ENCODE results near the gene RTP5.
"Not testable (repeated sequence)": the region's sequence is repeated elsewhere in the genome, so short reads cannot be mapped to it uniquely, and the experiment has no call there.

The RTP5 gene

DNA sequence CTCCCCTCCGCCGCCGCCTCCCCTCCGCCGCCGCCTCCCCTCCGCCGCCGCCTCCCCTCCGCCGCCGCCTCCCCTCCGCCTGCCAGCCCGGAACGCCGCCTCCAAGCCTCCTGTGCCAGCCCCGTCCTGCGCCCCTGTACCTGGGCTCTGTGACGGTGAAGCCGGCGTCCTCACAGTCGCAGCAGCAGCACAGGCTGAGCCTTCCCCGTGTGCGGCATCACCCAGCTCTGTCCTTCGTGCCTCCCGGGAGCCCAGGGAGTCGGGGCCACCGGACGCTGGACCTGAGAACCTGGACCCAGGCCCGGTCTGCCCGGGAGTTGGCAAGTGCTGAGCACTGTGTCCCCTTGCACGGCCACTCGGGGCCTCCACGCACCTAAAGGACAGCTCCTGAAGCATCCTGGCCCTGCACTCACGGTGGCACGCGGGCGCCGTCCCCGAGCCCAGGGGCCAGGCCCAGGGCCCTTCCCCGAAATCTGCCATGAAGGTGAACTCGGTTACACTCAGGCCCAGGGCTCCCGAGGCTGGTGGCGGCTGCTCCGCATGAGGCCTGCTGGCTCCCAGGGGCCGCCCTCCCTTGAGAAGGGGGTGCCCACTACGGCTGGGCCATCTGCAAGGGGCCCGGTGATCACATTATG, 32.9 kb downstream of the RTP5 start:
- no peak for DNase-seq (ENCODE audit: low spot score)

DNA sequence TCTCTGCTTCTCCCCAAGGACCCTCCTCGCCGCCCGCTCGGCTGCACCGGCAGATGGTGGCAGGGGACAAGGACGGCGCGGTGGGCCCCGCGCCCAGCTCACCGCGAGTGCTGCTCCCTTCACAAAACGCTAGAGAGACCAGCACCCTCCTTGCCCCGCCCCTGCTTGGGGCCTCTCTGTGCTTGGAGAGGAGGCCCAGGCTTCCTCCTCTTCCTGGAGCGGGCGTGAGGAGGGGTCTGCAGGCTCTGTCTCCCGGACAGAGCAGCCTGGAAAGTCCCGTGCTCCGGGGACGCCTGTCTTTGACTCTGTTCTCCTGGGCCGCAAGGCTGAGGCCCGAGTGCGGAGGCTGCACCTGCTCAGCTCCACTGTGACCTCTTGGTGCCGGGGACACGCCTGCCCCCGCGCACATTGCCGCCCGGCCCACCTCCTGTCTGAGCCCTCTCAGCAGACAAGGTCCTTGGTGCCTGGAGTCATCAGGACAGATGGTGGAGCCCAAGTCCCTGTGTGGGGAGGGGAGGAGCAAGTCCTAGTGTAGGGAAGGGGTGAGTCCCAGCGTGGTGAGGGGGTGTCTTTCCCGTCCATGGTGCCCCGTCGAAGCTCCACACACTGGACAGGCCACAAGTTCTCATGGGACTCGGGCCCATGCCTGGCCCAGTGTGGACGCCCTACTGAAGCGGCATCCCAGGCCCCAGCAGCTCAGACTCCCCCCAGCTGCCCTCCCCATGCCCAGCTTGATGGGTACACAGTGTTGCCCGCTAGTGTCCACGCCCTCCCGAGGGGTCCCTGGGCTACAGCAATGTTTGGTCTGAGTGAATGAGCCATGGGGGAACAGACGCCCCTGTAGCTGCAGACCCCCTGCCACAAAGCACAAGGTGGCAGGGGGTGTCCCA, 33.8 kb downstream of the RTP5 start:
- DNase-seq (ENCODE audit: low spot score) = no peak

- DNase-seq (ENCODE audit: low spot score) = no peak
Measured at GRCh38 chr2:241904011-241904718, 34.6 kb downstream of the RTP5 start.

DNA sequence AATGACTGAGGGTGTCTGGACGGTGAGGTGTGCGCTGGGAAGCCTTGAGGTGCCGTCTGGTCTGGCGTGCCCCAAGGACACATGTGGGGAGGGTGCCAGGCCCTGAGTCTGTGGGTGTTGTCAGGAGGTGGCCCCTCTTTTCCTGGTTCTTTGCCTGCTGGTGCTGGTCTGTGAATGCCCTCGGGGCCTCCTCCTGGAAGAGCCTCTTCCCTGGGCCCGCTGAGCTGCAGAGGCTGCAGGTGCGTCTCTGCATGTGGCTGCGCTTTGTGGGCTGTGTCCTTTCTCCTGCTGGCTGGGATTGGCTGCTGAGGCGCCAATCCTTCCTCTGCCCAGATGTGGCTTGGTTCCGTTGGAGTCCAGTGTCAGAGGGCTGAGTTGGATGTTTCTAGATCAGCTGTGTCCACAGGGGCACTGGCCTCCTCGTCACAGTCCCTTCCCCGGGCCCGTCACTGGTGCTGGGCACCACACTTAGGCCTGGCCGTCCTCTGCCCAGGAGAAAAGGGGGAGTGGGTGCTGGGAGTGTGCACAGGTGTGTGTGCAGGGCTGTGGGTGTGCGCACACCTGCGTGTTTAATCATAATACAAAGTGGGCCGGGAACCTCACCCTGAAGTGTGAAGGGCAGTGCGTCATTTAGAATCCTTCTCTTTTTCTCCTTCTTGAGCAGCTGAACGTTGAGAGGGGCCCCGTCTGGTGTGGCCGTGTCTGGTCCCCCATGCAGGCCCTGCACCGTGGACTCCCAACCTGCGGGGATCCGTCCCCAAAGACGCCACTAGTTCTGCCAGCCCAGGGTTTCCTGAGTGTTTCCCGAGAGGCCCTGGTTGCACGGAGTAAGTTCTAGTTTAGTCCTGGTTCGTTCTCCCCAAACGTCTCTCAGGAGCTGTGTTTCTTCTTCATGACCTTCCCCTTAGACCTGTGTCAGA, 35.5 kb downstream of the RTP5 start:
- no peak for DNase-seq (ENCODE audit: low spot score)

- no peak for DNase-seq (ENCODE audit: low spot score)
Measured at GRCh38 chr2:241905716-241906377, 36.3 kb downstream of the RTP5 start.

- not testable (repeated sequence) for DNase-seq (ENCODE audit: low spot score)
Measured at GRCh38 chr2:241906378-241906770, 36.8 kb downstream of the RTP5 start.

DNA sequence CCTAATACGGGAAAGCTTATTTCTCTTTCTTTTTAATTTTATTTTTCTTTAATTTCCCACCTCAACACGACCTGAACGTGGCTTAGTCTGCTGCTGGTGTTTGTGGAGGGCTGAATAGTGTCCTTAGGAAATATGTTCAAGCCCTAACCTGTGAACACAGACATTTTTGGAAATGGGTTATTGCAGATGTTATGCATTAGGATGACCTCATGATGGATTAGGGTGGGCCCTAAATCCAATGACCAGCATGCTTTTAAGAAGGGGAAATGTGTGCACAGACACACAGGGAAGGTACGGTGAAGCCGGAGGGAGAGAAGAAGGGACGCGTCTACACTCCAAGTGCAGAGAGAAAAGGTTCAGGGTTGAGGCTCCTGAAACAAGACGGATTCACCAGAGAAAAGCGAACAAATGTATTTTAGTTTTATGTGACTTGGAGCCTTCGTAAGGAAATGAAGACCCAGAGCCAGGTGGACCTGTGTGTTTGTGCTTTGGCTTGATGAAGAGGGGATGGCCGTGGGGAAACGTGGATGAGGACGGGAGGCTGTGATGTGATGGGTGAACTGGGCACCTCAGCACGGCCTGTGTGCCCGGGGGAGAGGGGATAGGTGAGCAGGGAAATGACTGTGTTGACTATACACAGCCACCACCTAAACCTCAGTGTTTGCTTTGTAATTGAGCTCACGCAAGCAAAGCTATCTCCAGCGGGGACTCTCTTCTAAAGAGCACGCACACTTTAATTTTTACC, 37.5 kb downstream of the RTP5 start:
- no peak for DNase-seq (ENCODE audit: low spot score)

GRCh38 chr2:241907831-241908230, 38.3 kb downstream of the RTP5 start:
- not testable (repeated sequence) for DNase-seq (ENCODE audit: low spot score)

DNA sequence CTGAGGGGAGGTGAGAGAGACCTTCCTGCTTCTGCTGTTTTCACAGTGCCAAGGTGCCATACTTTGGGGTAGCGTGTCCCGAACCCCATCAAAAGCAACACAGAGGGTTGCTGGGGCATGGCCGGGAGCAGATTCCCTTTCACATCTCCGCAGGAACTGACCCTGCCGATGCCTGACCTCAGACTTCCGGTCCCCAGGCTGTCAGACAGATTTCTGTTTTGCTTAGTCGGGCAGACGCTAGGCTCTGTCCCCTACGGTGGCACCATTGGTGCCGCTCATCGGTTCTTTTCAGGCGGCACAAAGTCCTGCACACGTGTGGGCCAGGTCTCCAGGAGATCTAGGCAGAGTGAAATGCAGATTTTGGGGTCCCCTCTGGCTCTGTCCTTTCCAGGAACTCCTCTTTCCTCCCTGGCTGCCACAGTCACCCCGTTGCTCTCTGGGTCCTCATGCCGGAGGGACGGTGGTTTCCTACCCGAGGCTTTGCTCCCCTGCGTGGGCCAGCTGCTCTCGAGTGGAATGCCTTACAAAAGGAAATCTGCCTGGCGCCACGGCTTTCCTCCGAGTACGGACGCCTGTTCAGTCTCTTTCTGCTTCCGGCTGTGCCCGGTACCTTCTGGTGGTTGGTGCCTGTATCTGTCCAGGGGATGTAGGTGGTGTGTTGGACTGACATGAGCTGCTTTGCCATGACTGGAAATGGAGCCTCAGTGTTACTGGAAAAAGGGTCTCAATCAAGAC, 39.3 kb downstream of the RTP5 start:
- DNase-seq (ENCODE audit: low spot score) = no peak

- no peak for DNase-seq (ENCODE audit: low spot score)
Measured at GRCh38 chr2:241909769-241910168, 40.2 kb downstream of the RTP5 start.

DNA sequence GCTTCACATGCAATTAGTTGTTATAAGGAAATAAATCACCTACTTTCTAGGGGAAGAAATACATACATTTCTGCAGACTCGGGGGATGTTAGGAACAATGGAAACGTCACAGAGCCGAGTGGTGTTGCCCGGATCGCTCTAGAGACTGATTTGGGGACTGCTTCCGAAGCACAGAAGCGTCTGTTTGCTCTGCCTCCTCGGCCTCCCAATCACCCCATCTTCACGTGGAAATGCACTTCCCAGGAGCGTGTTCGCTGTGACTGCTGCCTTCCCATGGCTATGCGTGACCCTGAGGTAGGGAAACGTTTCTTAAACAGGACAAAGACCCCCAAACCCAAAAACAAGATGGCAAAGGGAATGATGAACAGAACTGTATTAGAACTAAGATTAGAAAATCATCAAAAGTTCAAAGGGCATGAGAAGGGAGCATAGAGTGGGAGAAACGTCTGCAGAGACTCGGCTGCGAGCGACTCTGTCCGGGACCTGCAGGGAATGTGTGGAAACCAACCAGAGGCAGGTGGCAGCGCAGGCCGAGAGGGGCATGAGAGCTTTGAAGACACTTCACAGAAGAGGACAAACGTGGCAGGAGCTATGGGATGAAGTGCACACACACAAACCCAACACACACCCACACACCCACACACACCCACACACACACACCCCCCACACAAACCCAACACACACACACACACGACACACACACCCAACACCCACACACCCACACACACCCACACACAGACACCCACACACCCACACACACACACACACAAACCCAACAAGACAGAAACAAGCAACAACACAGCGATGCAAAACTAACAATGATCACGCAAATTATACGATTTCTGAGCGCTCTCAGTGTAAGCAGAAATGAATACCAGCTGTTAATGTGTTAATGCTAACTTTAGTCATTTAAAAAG, 41.3 kb downstream of the RTP5 start:
- no peak for DNase-seq (ENCODE audit: low spot score)

GRCh38 chr2:241911551-241911950, 42.0 kb downstream of the RTP5 start:
- DNase-seq (ENCODE audit: low spot score) = no peak

DNA sequence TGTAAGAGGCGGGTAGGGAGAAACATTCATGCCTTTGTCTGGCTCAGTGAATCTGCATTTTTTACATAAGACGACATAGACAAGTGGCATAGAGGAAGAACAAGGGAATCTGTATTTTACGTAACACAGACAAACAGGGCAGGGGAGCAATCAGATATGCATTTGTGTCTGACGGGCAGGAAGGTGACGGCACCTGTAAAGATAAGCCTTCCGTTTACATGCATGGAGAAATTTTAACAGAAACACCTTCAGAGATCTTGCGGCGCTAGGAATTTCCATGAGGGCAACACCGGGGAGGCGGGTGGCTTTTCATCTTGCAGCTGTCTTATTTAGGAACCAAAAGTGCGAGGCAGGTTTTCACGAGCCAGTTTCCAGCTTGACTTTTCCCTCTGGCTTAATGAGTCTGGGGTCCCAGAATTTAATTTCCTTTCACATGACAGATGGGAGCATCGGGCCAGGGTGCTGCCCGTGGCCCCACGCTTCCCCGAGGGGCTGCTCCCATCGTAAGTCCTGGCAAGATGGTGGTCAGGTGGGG, 42.6 kb downstream of the RTP5 start:
- DNase-seq (ENCODE audit: low spot score) = no peak

DNA sequence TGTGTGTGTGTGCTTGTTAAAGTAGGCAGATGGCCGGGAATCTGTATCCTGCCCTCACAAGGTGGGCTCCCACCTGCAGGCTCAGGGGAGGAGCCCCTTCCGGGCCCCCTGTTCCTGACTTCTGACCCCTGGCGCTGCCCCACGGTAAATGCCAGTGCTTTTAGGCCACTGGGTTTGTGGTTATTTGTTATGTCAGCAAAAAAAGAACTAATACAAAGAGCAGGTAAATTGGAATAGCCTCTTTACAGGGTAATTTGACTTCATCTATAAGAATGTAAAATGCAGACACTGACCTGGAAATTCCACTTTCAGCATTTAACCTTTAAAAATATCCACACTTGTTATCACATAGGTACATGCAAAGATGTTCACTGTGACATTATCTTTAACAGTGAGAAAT, 44.2 kb downstream of the RTP5 start:
- no peak for DNase-seq (ENCODE audit: low spot score)

GRCh38 chr2:241914542-241914941, 45.0 kb downstream of the RTP5 start:
- DNase-seq (ENCODE audit: low spot score) = no peak

DNA sequence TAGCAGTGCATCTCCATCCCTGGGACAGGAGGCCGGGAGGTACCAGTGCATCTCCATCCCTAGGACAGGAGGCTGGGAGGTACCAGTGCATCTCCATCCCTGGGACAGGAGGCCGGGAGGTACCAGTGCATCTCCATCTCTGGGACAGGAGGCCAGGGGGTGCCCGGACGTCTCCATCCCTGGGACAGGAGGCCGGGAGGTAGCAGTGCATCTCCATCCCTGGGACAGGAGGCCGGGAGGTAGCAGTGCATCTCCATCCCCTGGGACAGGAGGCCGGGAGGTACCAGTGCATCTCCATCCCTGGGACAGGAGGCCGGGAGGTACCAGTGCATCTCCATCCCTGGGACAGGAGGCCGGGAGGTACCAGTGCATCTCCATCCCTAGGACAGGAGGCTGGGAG, 52.1 kb downstream of the RTP5 start:
- not testable (repeated sequence) for DNase-seq (ENCODE audit: low spot score)

DNA sequence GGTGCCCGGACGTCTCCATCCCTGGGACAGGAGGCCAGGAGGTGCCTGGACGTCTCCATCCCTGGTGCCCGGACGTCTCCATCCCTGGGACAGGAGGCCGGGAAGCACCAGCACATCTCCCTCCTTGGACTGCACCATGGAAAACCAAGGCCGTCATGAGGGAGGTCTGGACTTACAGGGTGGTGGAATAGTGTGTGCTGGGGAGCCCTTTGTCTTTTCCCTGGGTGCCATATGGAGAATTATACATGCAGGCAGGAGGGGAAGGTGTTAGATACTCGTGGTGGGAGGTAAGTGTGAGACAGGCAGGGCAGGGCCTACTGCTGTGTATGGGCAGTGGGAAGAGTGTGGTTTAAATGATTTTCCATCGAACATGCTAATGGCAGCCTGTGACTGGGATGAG, 52.9 kb downstream of the RTP5 start:
- DNase-seq (ENCODE audit: low spot score) = no peak

DNA sequence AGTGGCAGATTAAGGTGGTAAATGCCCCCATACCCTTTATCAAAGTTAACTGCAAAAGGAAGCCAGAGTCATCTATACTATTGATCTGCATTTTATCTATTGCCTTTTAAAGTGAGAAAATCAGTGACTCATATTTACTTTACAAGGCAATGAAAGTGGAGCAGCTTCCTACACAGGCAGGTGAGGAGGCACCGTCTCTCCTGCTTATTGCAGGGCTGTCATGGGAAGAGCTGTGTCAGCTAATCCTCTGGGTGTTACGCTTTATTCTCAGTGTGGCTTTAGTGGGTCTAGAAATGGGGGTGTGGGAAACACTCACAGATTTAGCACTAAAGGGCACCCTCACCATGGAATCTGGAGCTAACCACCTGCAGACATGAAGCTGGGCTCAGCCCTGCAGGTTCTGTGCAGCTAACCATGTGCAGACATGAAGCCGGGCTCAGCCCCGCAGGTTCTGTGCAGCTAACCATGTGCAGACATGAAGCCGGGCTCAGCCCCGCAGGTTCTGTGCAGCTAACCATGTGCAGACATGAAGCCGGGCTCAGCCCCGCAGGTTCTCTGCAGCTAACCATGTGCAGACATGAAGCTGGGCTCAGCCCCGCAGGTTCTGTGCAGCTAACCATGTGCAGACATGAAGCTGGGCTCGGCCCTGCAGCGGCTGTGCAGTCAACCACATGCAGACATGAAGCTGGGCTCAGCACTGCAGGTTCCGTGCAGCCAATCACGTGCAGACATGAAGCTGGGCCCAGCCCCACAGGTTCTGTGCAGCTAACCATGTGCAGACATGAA, 53.5 kb downstream of the RTP5 start:
- not testable (repeated sequence) for DNase-seq (ENCODE audit: low spot score)
